AG04450 (cell line): ENCODE measurements around the gene FGGY. TPM values are rescaled to one million over a fixed set of nuclear protein-coding genes. Genes with fewer than 3 reads are reported as not detected.

Source experiments
- CTCF ChIA-PET: fragments of 300-600, 350-600 bp; formaldehyde crosslinking; extraction: SDS; loops from one replicate; lab custom pipeline; 2022; ENCODE audit warnings: antibody characterized with exemption, inconsistent platforms; lab: Charles Lee
- POLR2A ChIA-PET: fragments of 350-600 bp; formaldehyde crosslinking; extraction: SDS; loops from one replicate; lab custom pipeline; 2021; ENCODE audit warnings: antibody characterized with exemption, inconsistent platforms; lab: Yijun Ruan, JAX
- DNase-seq: peaks from one replicate; pipeline ENCODE4 v3.0.0-alpha.2; 2011; ENCODE audit warnings: low read depth, low spot score
- H3K27ac ChIP-seq: one replicate; pipeline ENCODE4 v1.5.1; 2012; ENCODE audit warnings: low read depth, low read length, control low read depth
- H3K27me3 ChIP-seq: one replicate; pipeline ENCODE4 v1.6.0; 2012; ENCODE audit warnings: low read length; ENCODE audit not compliant: control insufficient read depth, insufficient read depth
- H3K4me3 ChIP-seq: 2 replicates; pipeline ENCODE4 v1.5.1; 2011; ENCODE audit warnings: mild to moderate bottlenecking, low read depth, low read length, control low read depth
- H3K9me3 ChIP-seq: 2 replicates; pipeline ENCODE4 v1.5.1; 2012; ENCODE audit warnings: low read length; ENCODE audit not compliant: control insufficient read depth, insufficient read depth
- CTCF ChIP-seq: IDR thresholded peaks from 2 replicates; pipeline ENCODE4 v1.5.1; 2011; ENCODE audit warnings: low read depth, low read length, control low read depth, inconsistent platforms
- polyA plus RNA-seq: library from polyadenylated mRNA; depleted of rRNA; stranded (reverse); fragments of >200 nt; gene quantifications from 2 replicates; pipeline ENCODE4 v1.2.3, GENCODE V29; 2011

Gene FGGY
- polyA plus RNA-seq, 1 experiment = 11.8 TPM

GRCh38 chr1:59759156-59759925 is 462.4 kb downstream of the FGGY start:
- Histone ChIP-seq H3K9me3 (no peaks in the 10 kb centered on the region), H3K27ac (no peak overlapping the region), H3K4me3 (no peak overlapping the region), H3K27me3 (no peaks in the 10 kb centered on the region)
- peak; percentile 98 for TF ChIP-seq CTCF
- peak; percentile 77 for DNase-seq
- CTCF ChIA-PET = interaction anchor here (0.6 to 3.8 kb wide), 42 partner anchors 9 to 1244 kb away, joined by 3 to 44 read pairs (median 4); no protein-coding TSS in a partner anchor
- POLR2A ChIA-PET = interaction anchor here (0.6 to 1.2 kb wide), 9 partner anchors 21 to 976 kb away, joined by 3 to 10 read pairs (median 5); partner anchors contain the start of gene JUN

- Histone ChIP-seq H3K27me3 (no peaks in the 10 kb centered on the region), H3K9me3 (no peaks in the 10 kb centered on the region), H3K4me3 (no peak overlapping the region), H3K27ac (no peak overlapping the region)
- no peak for DNase-seq
- no peak for TF ChIP-seq CTCF
- ChIA-PET POLR2A (interaction anchor here (0.5 kb wide), 1 partner anchor 1020 kb away, joined by 3 read pairs; no protein-coding TSS in a partner anchor), CTCF (interaction anchor here (1.0 to 3.8 kb wide), 5 partner anchors 10 to 1022 kb away, joined by 3 to 44 read pairs (median 7); no protein-coding TSS in a partner anchor)
Observed at GRCh38 chr1:59761443-59761842, 464.5 kb downstream of the FGGY start.

GRCh38 chr1:59763418-59763817 is 466.5 kb downstream of the FGGY start:
- H3K27ac ChIP-seq = no peak overlapping the region
- H3K9me3 ChIP-seq = no peaks in the 10 kb centered on the region
- TF ChIP-seq CTCF = no peak
- no peak overlapping the region for H3K4me3 ChIP-seq
- ChIA-PET POLR2A (no interaction called here), CTCF (interaction anchor here (1.0 kb wide), 1 partner anchor 184 kb away, joined by 4 read pairs; no protein-coding TSS in a partner anchor)
- no peak for DNase-seq
- no peaks in the 10 kb centered on the region for H3K27me3 ChIP-seq

DNA sequence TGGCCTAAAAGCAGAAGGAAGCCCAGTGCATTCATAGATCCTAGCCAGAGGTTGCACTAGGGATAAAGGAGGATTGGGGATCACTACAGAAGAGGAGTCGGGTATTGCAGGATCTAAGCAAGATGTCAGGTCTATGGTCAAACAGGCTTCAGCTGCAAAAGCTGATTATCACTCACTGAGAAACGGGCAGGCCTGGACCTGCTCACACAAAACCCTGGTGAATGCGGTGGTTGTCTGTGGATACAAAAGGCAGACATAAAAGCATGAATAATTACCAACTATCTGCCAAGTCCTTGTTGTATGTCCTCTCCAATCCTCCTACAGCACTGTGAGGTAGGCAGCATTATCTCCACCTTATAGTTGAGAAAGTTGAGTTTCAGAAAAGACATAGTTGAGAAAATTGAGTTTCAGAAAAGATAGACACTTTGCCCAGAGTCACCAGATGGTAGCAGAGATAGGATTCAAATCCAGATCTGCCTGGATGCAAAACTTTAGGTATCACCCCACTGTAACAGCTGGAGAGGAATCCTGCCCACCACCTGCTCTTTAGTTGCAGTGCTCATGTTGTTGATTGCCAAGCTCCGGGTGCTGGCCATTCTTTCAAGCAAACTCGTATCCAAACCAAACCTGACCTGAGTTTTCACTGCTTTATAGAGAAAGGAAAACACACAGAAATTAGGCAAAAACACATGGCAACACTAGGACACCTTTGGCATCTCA is 468.3 kb downstream of the FGGY start:
- no peaks in the 10 kb centered on the region for H3K27me3 ChIP-seq
- DNase-seq = no peak
- no peaks in the 10 kb centered on the region for H3K9me3 ChIP-seq
- no peak overlapping the region for H3K27ac ChIP-seq
- H3K4me3 ChIP-seq = no peak overlapping the region
- ChIA-PET POLR2A (no interaction called here), CTCF (no interaction called here)
- TF ChIP-seq CTCF = no peak
